ENCODE measurements around the gene COL9A1. TPM values are rescaled to one million over a fixed set of nuclear protein-coding genes. Genes with fewer than 3 reads are reported as not detected.
"Not testable (repeated sequence)": the region's sequence is repeated elsewhere in the genome, so short reads cannot be mapped to it uniquely, and the experiment has no call there.

The COL9A1 gene
- 1 to 10 TPM in 1 of 7 donors, under 1 TPM in 1, not detected in 5; 0.15 to 1.2 TPM for total RNA-seq
- polyA plus RNA-seq = under 1 TPM; 0.04 to 0.15 TPM
- long read RNA-seq, donor 1 = 0 reads
- long read RNA-seq, donor 2, partial matches to known transcripts = 0 of 1 reads
- long read RNA-seq, donor 2, other reads (novel, unspliced or antisense) = 0 of 1 reads
- long read RNA-seq, donor 3 = 0 reads

GRCh38 chr6:70303034-70303525 lies at the start of gene COL9A1:
TSS of gene COL9A1 (minus strand) at chr6:70303084. CDS start at chr6:70302924, 160 bp downstream.
- WGBS, 3 donors = 59 to 71% (median 69%) methylated on average over 5 of the region's 5 CpGs
- no peak for DNase-seq
- TF ChIP-seq EP300 (IDR thresholded peaks at IDR 0.05) = no peak
- no peak for TF ChIP-seq POLR2A (IDR thresholded peaks at IDR 0.05)
- TF ChIP-seq CTCF (IDR thresholded peaks at IDR 0.05) = no peak
- Histone ChIP-seq H3K4me1 (ENCODE audit: insufficient read depth) (no peaks in the 10 kb centered on the region), H3K27ac (no peak within 1 kb of the TSS), H3K36me3 (no peaks in the 10 kb centered on the region), H3K9me3 (no peaks in the 10 kb centered on the region), H3K27me3 (no peaks in the 10 kb centered on the region), H3K4me3 (no peak within 1 kb of the TSS)
- intact Hi-C loops (cut with DNase I) = no loop called here

- no peak overlapping the region for H3K27ac ChIP-seq
- H3K36me3 ChIP-seq = no peaks in the 10 kb centered on the region
- H3K4me1 ChIP-seq (ENCODE audit: insufficient read depth) = no peaks in the 10 kb centered on the region
- no peaks in the 10 kb centered on the region for H3K27me3 ChIP-seq
- intact Hi-C loops (cut with DNase I) = no loop called here
- TF ChIP-seq EP300 (IDR thresholded peaks at IDR 0.05) (no peak), POLR2A (IDR thresholded peaks at IDR 0.05) (no peak), CTCF (IDR thresholded peaks at IDR 0.05) (no peak)
- no peak overlapping the region for H3K4me3 ChIP-seq
- no peak for DNase-seq
- no peaks in the 10 kb centered on the region for H3K9me3 ChIP-seq
- 12 to 21% (median 19%) methylated on average over 4 of the region's 4 CpGs for WGBS, 3 donors
Observed at GRCh38 chr6:70351461-70351860, 48.6 kb upstream of the COL9A1 start.

- H3K4me3 ChIP-seq = no peak overlapping the region
- no peaks in the 10 kb centered on the region for H3K36me3 ChIP-seq
- H3K27me3 ChIP-seq = no peaks in the 10 kb centered on the region
- TF ChIP-seq EP300 (IDR thresholded peaks at IDR 0.05) = no peak
- no peak for TF ChIP-seq CTCF (IDR thresholded peaks at IDR 0.05)
- no peak for TF ChIP-seq POLR2A (IDR thresholded peaks at IDR 0.05)
- no peak for DNase-seq
- H3K9me3 ChIP-seq = no peaks in the 10 kb centered on the region
- intact Hi-C loops (cut with DNase I) = no loop called here
- no peak overlapping the region for H3K27ac ChIP-seq
- 73 to 83% (median 79%) methylated on average over 1 of the region's 1 CpG for WGBS, 3 donors
- H3K4me1 ChIP-seq (ENCODE audit: insufficient read depth) = no peaks in the 10 kb centered on the region
Observed at GRCh38 chr6:70345619-70346018, 42.7 kb upstream of the COL9A1 start.

- intact Hi-C loops (cut with DNase I) = no loop called here
- Histone ChIP-seq H3K9me3 (no peaks in the 10 kb centered on the region), H3K4me3 (no peak overlapping the region), H3K36me3 (no peaks in the 10 kb centered on the region), H3K27me3 (no peaks in the 10 kb centered on the region), H3K27ac (no peak overlapping the region), H3K4me1 (ENCODE audit: insufficient read depth) (no peaks in the 10 kb centered on the region)
- no peak for DNase-seq
- TF ChIP-seq CTCF (IDR thresholded peaks at IDR 0.05) = no peak
- TF ChIP-seq POLR2A (IDR thresholded peaks at IDR 0.05) = no peak
- no peak for TF ChIP-seq EP300 (IDR thresholded peaks at IDR 0.05)
- 77 to 89% (median 85%) methylated on average over 2 of the region's 2 CpGs for WGBS, 3 donors
Observed at GRCh38 chr6:70343313-70343712, 40.4 kb upstream of the COL9A1 start.

GRCh38 chr6:70339810-70340209 lies 36.9 kb upstream of the COL9A1 start:
- H3K4me3 ChIP-seq; H3K27me3 ChIP-seq; H3K36me3 ChIP-seq; DNase-seq; H3K9me3 ChIP-seq; H3K4me1 ChIP-seq (ENCODE audit: insufficient read depth); H3K27ac ChIP-seq; intact Hi-C loops (cut with DNase I): not testable (repeated sequence)
- WGBS, 3 donors = 92 to 100% (median 95%) methylated on average over 2 of the region's 2 CpGs

All from ovary (tissue), 10 donors.